GM12873 (cell line): ENCODE measurements around the gene LRRC3C.

Experiments
- TF ChIP-seq, protein P1 (sequence below): IDR thresholded peaks from 2 replicates; pipeline ENCODE4 v1.5.1; 2012; ENCODE audit warnings: low read depth, mild to moderate bottlenecking, moderate library complexity, low read length, control low read depth; ENCODE audit not compliant: insufficient read depth; ENCODE audit errors: missing control alignments

The LRRC3C gene

DNA sequence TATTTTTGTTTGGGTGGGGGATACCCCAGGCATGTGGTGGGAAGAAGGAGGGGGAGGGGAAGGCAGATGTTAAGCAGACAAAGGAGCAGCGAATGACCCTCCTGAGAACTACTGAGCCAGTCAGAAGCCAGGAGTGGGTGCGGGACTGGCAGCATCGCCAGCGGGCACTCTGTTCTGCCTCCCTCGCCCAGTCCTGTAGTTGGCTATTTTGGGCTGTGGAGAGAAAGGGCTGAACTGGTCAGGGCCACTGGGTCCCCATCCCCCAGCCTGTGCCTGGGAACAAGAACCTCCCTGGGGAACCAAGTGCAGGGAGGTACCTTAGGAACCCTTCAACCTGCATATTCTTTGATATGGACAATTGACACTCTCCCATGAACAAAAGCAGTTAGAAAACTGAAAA lies 6.4 kb downstream of the LRRC3C start:
- TF ChIP-seq, protein P1, sequence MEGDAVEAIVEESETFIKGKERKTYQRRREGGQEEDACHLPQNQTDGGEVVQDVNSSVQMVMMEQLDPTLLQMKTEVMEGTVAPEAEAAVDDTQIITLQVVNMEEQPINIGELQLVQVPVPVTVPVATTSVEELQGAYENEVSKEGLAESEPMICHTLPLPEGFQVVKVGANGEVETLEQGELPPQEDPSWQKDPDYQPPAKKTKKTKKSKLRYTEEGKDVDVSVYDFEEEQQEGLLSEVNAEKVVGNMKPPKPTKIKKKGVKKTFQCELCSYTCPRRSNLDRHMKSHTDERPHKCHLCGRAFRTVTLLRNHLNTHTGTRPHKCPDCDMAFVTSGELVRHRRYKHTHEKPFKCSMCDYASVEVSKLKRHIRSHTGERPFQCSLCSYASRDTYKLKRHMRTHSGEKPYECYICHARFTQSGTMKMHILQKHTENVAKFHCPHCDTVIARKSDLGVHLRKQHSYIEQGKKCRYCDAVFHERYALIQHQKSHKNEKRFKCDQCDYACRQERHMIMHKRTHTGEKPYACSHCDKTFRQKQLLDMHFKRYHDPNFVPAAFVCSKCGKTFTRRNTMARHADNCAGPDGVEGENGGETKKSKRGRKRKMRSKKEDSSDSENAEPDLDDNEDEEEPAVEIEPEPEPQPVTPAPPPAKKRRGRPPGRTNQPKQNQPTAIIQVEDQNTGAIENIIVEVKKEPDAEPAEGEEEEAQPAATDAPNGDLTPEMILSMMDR = no peak

DNA sequence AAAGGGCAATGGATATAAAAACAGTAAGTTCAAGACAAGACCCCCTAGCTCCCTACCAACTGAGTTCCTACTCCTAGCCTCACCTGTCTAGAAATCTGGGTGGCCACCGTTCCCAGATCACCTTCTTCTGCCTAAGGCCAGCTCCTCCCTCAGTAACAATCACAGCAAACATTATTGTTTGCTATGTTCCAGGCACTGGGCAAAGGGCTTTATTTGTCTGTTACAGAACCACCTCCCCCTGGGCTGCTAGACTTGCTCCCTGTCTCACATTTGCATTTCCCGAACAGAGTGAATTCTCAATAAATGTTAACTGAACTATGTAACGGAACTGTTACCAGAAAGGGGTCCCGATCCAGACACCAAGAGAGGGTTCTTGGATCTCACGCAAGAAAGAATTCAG lies 6.8 kb downstream of the LRRC3C start:
- TF ChIP-seq, protein P1 = no peak

DNA sequence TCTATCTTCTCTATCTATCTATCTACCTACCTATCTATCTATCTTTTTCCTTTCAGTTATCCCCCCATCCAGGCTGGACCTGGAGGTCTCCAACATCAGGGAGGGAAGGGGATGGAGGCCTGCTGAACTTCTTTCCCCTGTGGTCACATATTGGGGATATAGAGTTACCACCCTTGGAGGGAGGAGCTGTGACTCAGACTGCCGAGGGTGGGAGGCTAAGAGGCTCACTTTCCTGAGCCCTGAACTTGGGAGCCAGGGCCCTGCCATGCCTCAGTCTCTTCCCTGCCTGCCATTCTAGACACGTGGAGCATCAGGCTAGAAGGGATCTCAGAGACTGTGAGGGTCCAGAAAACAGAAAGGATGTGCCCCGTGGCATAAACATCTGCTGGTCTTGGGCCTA lies 8.4 kb downstream of the LRRC3C start:
- TF ChIP-seq, protein P1 = no peak

DNA sequence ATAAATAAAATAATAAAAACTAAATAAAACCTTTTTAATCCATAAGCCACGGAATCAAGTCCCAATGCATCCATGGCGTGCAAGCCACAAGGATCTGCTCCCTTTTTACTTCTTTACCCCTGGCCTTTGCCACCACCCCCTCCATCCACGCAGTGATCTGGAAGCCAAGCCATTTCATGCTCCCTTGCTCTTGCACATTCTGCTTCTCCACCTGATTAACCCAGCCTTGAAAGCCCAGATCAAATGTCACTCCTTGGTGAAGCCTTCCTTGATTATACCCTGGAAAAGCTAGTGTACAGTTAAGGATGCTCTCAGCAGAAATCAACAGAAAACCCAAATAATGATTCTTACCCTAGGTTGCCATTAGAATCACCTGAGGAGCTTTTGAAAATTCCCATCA lies 9.9 kb downstream of the LRRC3C start:
- TF ChIP-seq, protein P1 = no peak

DNA sequence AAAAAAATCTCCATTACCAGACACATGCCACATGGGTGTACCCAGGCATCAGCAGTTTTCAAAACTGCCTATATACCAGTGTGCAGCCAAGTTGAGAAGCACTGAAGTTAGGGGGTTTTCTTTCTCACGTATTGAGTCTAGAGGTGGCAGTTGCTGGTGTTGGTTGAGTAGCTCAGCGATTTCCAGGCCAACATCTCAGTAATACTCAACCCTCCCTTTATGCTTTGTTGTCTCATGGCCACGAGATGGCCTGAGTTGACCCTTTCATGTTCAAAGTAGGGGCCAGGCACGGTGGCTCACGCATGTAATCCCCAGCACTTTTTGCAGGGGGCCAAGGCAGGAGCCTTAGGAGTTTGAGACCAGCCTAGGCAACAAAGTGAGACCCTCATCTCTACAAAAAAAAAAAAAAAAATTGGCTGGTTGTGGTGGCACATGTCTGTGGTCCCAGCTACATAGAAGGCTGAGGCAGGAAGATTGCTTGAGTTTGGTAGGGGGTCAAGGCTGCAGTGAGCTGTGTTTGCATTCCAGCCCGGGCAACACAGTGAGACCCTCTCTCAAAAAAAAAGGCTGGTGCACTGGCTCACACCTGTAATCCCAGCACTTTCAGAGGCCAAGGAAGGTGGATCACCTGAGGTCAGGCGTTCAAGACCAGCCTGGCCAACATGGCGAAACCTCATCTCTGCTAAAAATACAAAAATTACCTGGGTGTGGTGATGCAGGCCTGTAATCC lies 10.8 kb downstream of the LRRC3C start:
- TF ChIP-seq, protein P1 = no peak

DNA sequence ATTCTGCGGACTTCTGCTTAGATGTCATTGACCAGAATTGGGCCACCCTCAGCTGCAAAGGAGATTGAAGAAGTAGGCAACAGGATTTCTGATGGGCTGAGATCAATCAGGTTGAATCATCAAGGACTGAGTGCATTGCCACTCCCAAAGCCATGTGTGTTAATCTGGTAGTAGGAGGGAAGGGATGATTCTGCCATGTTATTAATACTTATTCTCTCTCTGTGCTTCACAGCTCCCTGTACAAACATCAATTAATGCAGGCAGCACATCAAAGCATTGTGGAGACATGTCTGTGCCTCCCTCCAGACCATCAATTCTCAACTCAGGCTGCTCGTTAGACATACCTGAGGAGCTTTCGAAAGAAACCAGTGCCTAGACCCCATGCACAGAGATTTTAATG lies 11.6 kb downstream of the LRRC3C start:
- TF ChIP-seq, protein P1 = no peak

DNA sequence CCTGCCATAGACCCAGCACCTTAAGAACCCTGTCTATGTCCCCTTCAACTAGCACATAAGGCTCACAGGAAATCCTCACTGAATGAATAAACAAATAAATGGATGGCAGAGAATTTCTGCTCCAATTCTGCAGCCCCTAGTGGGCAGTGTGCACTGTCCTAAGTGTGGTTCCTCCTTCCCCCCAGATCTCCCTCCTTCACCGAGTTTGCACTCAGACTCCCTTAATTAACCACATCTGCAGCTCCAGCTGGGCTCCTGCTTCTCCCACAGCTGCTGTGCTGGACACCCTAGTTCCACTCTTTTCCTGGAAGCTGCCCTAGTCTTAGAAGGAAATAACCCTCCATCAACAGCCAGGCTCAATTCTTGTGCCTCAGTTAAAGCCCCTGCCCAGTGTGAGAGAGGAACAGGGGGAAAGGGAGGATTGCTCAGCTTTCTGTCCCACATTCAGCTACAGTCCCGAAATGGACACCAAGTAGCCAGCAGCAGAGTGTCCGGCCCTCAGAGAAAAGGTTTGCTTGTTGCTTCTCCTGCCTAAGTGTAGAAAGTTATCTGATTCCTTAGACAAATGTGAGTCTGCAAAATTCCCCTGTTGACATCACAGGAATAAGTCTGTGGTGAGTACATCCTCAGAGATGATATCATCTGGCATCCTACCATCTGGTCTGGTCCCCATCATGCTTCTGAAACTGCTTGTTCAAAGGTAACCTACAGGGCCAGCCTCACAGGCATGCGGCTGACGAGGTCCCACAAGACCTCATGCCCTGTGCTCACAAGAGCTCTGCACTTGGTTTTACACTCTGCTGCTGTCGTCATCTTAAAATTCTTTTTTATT lies 12.3 kb downstream of the LRRC3C start:
- TF ChIP-seq, protein P1 = peak; percentile 60
